Activated CD8-positive, alpha-beta T cell treated with anti-CD3 and anti-CD28 coated beads for 36 hours (primary cell): ENCODE measurements around the gene KCNIP1. TPM values are rescaled to one million over a fixed set of nuclear protein-coding genes. Genes with fewer than 3 reads are reported as not detected.

Experiments used
- ATAC-seq: fragments of 200-7000 bp; cut with Tn5 transposase; one replicate; pipeline ENCODE4 v1.10.0; 2021; ENCODE audit warnings: mild to moderate bottlenecking, moderate library complexity
- CTCF ChIA-PET: fragments of 350-600 bp; sonication (Branson Sonifier 250); formaldehyde crosslinking; loops from one replicate; lab custom pipeline; 2021; ENCODE audit warnings: antibody characterized with exemption; lab: Charles Lee
- POLR2A ChIA-PET: fragments of 350-600 bp; sonication (Branson Sonifier 250); formaldehyde crosslinking; loops from one replicate; lab custom pipeline; 2021; ENCODE audit warnings: antibody characterized with exemption; lab: Charles Lee
- DNase-seq: peaks from one replicate; pipeline ENCODE4 v3.0.0-alpha.2; 2020
- H3K27ac Mint-ChIP-seq: one replicate; pipeline ENCODE4 v1.8.0; 2021; ENCODE audit warnings: mild to moderate bottlenecking, mixed read lengths
- H3K27me3 Mint-ChIP-seq: one replicate; pipeline ENCODE4 v1.8.0; 2021; ENCODE audit warnings: mixed read lengths
- H3K36me3 Mint-ChIP-seq: one replicate; pipeline ENCODE4 v1.8.0; 2021; ENCODE audit warnings: low read depth, mixed read lengths
- H3K4me1 Mint-ChIP-seq: one replicate; pipeline ENCODE4 v1.8.0; 2021; ENCODE audit warnings: low read depth, mixed read lengths
- H3K4me3 Mint-ChIP-seq: one replicate; pipeline ENCODE4 v1.8.0; 2021; ENCODE audit warnings: mild to moderate bottlenecking, moderate library complexity, mixed read lengths
- H3K9me3 Mint-ChIP-seq: one replicate; pipeline ENCODE4 v1.8.0; 2021; ENCODE audit warnings: mixed read lengths
- CTCF ChIP-seq: fragments of 200-600 bp; IDR thresholded peaks from one replicate; pipeline ENCODE4 v1.8.0; 2022; ENCODE audit warnings: antibody characterized with exemption, mild to moderate bottlenecking
- intact Hi-C: fragments of 100-400 bp; cut with micrococcal nuclease; formaldehyde crosslinking; loops from one replicate; pipeline ENCODE4 v1.10.0; 2022
- total RNA-seq, 2 experiments: library from RNA; stranded (reverse); gene quantifications; one replicate each; pipeline ENCODE4 v1.2.3, GENCODE V29; 2021

The KCNIP1 gene
- total RNA-seq, 2 experiments from 2014 or later: not detected

DNA sequence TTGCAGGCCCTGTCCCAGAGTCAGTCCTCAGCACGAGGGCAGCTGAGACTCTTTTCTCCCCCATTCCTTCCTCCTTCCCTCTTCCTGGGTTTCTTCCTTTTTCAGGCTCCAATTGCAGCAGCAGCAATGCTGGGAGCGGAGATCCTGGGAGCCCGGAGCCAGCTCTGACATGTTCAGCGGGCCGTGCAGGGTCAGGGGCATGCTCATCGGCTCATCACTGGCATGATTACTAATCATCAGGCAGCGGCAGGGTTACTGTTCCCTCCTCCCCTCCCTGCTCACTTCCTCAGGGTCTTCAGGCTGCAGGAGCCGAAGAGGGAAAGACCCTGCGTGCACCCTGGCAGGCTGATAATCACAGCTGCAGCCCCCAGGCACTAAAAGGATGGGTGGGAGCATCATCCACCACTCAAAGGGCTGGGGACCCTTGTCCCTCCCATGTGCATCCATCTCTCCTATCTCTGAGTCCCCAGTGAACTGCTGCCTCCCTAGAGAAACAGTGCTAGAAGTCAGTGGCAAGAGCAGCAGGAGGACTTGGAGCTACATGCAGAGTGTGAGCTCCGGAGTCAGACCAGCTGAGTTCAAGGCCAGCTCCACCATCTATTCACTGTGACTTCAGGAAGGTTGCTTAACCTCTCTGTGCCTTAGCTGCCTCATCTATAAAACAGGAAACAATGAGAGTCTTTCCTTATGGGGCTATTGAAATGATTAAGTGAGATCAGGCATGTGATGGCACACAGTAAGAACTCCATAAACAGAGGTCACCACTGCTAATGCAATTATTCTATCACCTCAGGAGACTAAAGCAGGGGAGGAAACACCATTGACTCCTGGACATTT, 7.8 kb upstream of the KCNIP1 start:
- ATAC-seq (no peak), DNase-seq (no peak)
- Mint-ChIP-seq H3K27ac (no peak overlapping the region), H3K4me1 (no peaks in the 10 kb centered on the region), H3K27me3 (peaks cover 18% of the 10 kb centered on the region), H3K4me3 (no peak overlapping the region), H3K36me3 (no peaks in the 10 kb centered on the region), H3K9me3 (no peaks in the 10 kb centered on the region)
- ChIA-PET POLR2A (no interaction called here), CTCF (no interaction called here)
- intact Hi-C loops: no loop called here
- TF ChIP-seq CTCF: no peak

DNA sequence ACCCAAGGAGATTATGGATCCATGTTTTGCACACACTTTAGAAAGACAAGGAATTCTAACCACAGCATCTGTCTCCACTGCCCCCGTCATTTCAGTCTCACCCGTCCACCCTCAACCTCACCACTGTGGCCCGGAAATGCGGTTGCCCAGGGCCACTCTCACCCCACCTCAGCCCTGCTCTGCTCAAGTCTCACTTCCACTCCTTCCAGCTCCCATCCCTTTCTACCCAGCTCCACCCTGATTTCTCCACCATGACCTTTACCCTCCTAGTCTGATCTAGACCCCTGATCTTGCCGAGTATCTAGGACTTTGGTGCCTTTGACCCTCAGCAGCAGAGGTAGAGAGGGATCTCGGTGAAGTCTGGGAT, 7.2 kb upstream of the KCNIP1 start:
- H3K27me3 Mint-ChIP-seq: peaks cover 20% of the 10 kb centered on the region
- intact Hi-C loops: no loop called here

GRCh38 chr5:170497311-170498038, 6.3 kb upstream of the KCNIP1 start:
- Mint-ChIP-seq H3K27ac (no peak overlapping the region), H3K27me3 (peaks cover 24% of the 10 kb centered on the region), H3K9me3 (no peaks in the 10 kb centered on the region), H3K4me1 (no peaks in the 10 kb centered on the region), H3K4me3 (no peak overlapping the region), H3K36me3 (no peaks in the 10 kb centered on the region)
- no peak for DNase-seq
- intact Hi-C loops: no loop called here
- ATAC-seq: no peak
- ChIA-PET CTCF (no interaction called here), POLR2A (no interaction called here)
- no peak for TF ChIP-seq CTCF

More for the DNA sequence above, 7.2 kb upstream of the KCNIP1 start:
- Mint-ChIP-seq H3K4me3 (no peak overlapping the region), H3K36me3 (no peaks in the 10 kb centered on the region), H3K9me3 (no peaks in the 10 kb centered on the region), H3K4me1 (no peaks in the 10 kb centered on the region), H3K27ac (no peak overlapping the region)
- DNase-seq: no peak
- TF ChIP-seq CTCF: no peak
- ChIA-PET CTCF (no interaction called here), POLR2A (no interaction called here)
- no peak for ATAC-seq

GRCh38 chr5:170498811-170499351, 4.9 kb upstream of the KCNIP1 start:
- no peak overlapping the region for H3K4me3 Mint-ChIP-seq
- H3K36me3 Mint-ChIP-seq: no peaks in the 10 kb centered on the region
- H3K4me1 Mint-ChIP-seq: peaks cover 3% of the 10 kb centered on the region
- CTCF ChIA-PET: no interaction called here
- DNase-seq (no peak), ATAC-seq (no peak)
- intact Hi-C loops: no loop called here
- peaks cover 32% of the 10 kb centered on the region for H3K27me3 Mint-ChIP-seq
- H3K9me3 Mint-ChIP-seq: no peaks in the 10 kb centered on the region
- H3K27ac Mint-ChIP-seq: no peak overlapping the region
- TF ChIP-seq CTCF: no peak
- POLR2A ChIA-PET: no interaction called here

- no peak for TF ChIP-seq CTCF
- CTCF ChIA-PET: no interaction called here
- DNase-seq: no peak
- intact Hi-C loops: no loop called here
- H3K4me3 Mint-ChIP-seq: no peak overlapping the region
- no peaks in the 10 kb centered on the region for H3K36me3 Mint-ChIP-seq
- peaks cover 31% of the 10 kb centered on the region for H3K27me3 Mint-ChIP-seq
- no peaks in the 10 kb centered on the region for H3K9me3 Mint-ChIP-seq
- peaks cover 3% of the 10 kb centered on the region for H3K4me1 Mint-ChIP-seq
- no peak overlapping the region for H3K27ac Mint-ChIP-seq
- ATAC-seq: no peak
- POLR2A ChIA-PET: no interaction called here
Observed at GRCh38 chr5:170499621-170500020, 4.2 kb upstream of the KCNIP1 start.
